Body of pancreas (tissue), 4 donors: ENCODE measurements around the gene KIAA1614. TPM values are rescaled to one million over a fixed set of nuclear protein-coding genes. Genes with fewer than 3 reads are reported as not detected.

Experiments used
- ATAC-seq: fragments of 150-250 bp; one replicate; pipeline ENCODE4 v1.9.1; 2016
- DNase-seq, 4 donors: peaks; one replicate each; pipeline ENCODE4 v3.0.0-alpha.2; 2019
- H3K27ac ChIP-seq, 4 donors: fragments of 200-600 bp; sonication (generic); 1 replicate in 3 of 4; 2 replicates in 1 of 4; pipeline versions ENCODE4 v1.5.1 to v1.6.1; 2016 to 2019; ENCODE audit warnings: mild to moderate bottlenecking in 1 of 4, mixed read lengths in 1 of 4, moderate library complexity in 1 of 4
- H3K27me3 ChIP-seq, 2 donors: fragments of 200-600 bp; sonication (generic); one replicate each; pipeline ENCODE4 v1.6.0; 2016; ENCODE audit warnings: mild to moderate bottlenecking in 1 of 2
- H3K36me3 ChIP-seq, 2 donors: fragments of 200-600 bp; sonication (generic); replicated peaks in 1 of 2; 2 replicates each; pipeline ENCODE4 v1.5.1; 2016; ENCODE audit warnings: low read depth in 2 of 2; ENCODE audit not compliant: insufficient read depth in 1 of 2
- H3K4me1 ChIP-seq: fragments of 200-600 bp; sonication (generic); one replicate; pipeline ENCODE4 v1.6.0; 2016
- H3K4me3 ChIP-seq, 2 donors: fragments of 200-600 bp; sonication (generic); 1 replicate in 1 of 2; 2 replicates in 1 of 2; pipeline ENCODE4 v1.5.1; 2016 to 2019
- H3K9me3 ChIP-seq, 3 donors: fragments of 200-600 bp; sonication (generic); 1 replicate in 2 of 3; 2 replicates in 1 of 3; pipeline ENCODE4 v1.5.1; 2016
- CTCF ChIP-seq, 7 experiments: fragments of 450-650 bp in 4 of 7; fragments of 200-600 bp in 3 of 7; sonication (generic) in 3 of 7; IDR thresholded peaks; one replicate each; pipeline ENCODE4 v1.5.1; 2016 to 2019; ENCODE audit warnings: antibody characterized with exemption in 7 of 7
- POLR2A ChIP-seq, 3 donors: fragments of 450-650 bp; IDR thresholded peaks; one replicate each; pipeline ENCODE4 v1.6.1; 2016; ENCODE audit warnings: antibody characterized with exemption in 3 of 3, mild to moderate bottlenecking in 2 of 3
- WGBS, 2 donors: methylation state at CpG; one replicate each; pipeline ENCODE4 v1.1.5; 2017; 5-methylcytosine and 5-hydroxymethylcytosine counted together
- intact Hi-C: fragments of 100-400 bp; cut with DNase I; formaldehyde crosslinking; loops from one replicate; pipeline ENCODE4 v1.15.1; 2023
- total RNA-seq, 2 donors: library from RNA; depleted of rRNA; stranded (reverse); fragments of >200 nt; gene quantifications; one replicate each; pipeline ENCODE4 v1.1.0, GENCODE V29; 2016

KIAA1614 gene
- total RNA-seq, 2 donors from 2014 or later: 0.52 to 4.3 TPM

DNA sequence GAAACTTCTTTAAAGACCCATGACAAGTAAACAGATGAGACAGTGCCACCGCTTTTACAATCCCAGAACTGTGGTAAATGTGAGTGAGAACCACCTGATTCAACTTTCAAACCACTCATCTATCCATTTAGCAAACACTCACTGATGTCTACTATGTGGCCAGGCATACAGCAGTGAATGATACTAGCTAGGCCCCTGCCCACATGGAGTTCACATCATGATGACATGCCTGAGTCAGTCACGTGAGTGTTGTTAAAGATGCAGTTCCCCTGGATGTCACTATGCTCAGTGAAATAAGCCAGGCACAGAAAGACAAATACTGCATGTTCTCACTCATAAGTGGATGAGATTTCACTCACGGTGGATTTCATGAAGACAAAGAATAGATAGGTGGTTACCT, 81.6 kb downstream of the KIAA1614 start:
- ATAC-seq (no peak), DNase-seq (no peak)
- Histone ChIP-seq H3K36me3 (peaks cover 4 to 6% of the 10 kb centered on the region in 2 donors), H3K4me3 (no peak overlapping the region), H3K27me3 (no peaks in the 10 kb centered on the region), H3K4me1 (no peaks in the 10 kb centered on the region), H3K27ac (no peak overlapping the region), H3K9me3 (no peaks in the 10 kb centered on the region)
- no peak for TF ChIP-seq CTCF (IDR thresholded peaks at IDR 0.05)
- TF ChIP-seq POLR2A (IDR thresholded peaks at IDR 0.05): no peak
- intact Hi-C loops: no loop called here
- 76 to 79% methylated on average over 3 of the region's 3 CpGs for whole genome bisulfite sequencing, 2 donors

- H3K36me3 ChIP-seq: no peaks in the 10 kb centered on the region
- H3K27me3 ChIP-seq: no peaks in the 10 kb centered on the region
- no peaks in the 10 kb centered on the region for H3K4me1 ChIP-seq
- H3K27ac ChIP-seq: no peak overlapping the region
- ATAC-seq: no peak
- DNase-seq: no peak
- 81 to 96% methylated on average over 4 of the region's 4 CpGs for WGBS, 2 donors
- intact Hi-C loops: no loop called here
- TF ChIP-seq CTCF (IDR thresholded peaks at IDR 0.05) (no peak), POLR2A (IDR thresholded peaks at IDR 0.05) (no peak)
- H3K9me3 ChIP-seq: no peaks in the 10 kb centered on the region
- H3K4me3 ChIP-seq: no peak overlapping the region
Measured at GRCh38 chr1:180997843-180998504, 85.3 kb downstream of the KIAA1614 start.

Other genes with a start within 250 kb of the KIAA1614 start
- 10 to 100 TPM in 1 of 2 donors, 1 to 10 TPM in 1; 8.6 to 10.9 TPM for gene STX6, start 110.0 kb downstream of the KIAA1614 start, total RNA-seq
- 1 to 10 TPM; 2.3 to 4.9 TPM for gene MR1, start 121.1 kb downstream of the KIAA1614 start, total RNA-seq
- gene IER5, start 175.8 kb downstream of the KIAA1614 start, total RNA-seq: 1 to 10 TPM; 6.6 to 6.7 TPM